Type B pancreatic cell (in vitro differentiated cells): ENCODE results near the gene LHFPL3. TPM values are rescaled to one million over a fixed set of nuclear protein-coding genes. Genes with fewer than 3 reads are reported as not detected.

Source experiments
- DNase-seq: peaks from one replicate; pipeline ENCODE4 v3.0.0; 2021; ENCODE audit warnings: mixed read lengths; ENCODE audit not compliant: unreplicated experiment; ENCODE audit errors: extremely low spot score
- H3K27ac Mint-ChIP-seq: 2 replicates; pipeline ENCODE4 v1.8.0; 2021; ENCODE audit warnings: mild to moderate bottlenecking, mixed read lengths
- H3K27me3 Mint-ChIP-seq: 2 replicates; pipeline ENCODE4 v1.8.0; 2021; ENCODE audit warnings: mixed read lengths
- H3K36me3 Mint-ChIP-seq: 2 replicates; pipeline ENCODE4 v1.8.0; 2021; ENCODE audit warnings: mixed read lengths
- H3K4me1 Mint-ChIP-seq: one replicate; pipeline ENCODE4 v1.8.0; 2021; ENCODE audit warnings: mixed read lengths; ENCODE audit not compliant: unreplicated experiment
- H3K4me3 Mint-ChIP-seq: 2 replicates; pipeline ENCODE4 v1.8.0; 2021; ENCODE audit warnings: mild to moderate bottlenecking, mixed read lengths
- H3K9me3 Mint-ChIP-seq: 2 replicates; pipeline ENCODE4 v1.8.0; 2021; ENCODE audit warnings: mixed read lengths
- CTCF ChIP-seq: fragments of 200-600 bp; sonication (generic); conservative IDR thresholded peaks from 2 replicates; pipeline ENCODE4 v1.5.0; 2021; ENCODE audit warnings: antibody characterized with exemption, mild to moderate bottlenecking
- total RNA-seq: library from RNA; stranded (reverse); gene quantifications from 2 replicates; pipeline ENCODE4 v1.2.1, GENCODE V29; 2021; ENCODE audit warnings: low replicate concordance

LHFPL3 gene
- total RNA-seq, 1 donor from 2014 or later = 0.31 TPM

DNA sequence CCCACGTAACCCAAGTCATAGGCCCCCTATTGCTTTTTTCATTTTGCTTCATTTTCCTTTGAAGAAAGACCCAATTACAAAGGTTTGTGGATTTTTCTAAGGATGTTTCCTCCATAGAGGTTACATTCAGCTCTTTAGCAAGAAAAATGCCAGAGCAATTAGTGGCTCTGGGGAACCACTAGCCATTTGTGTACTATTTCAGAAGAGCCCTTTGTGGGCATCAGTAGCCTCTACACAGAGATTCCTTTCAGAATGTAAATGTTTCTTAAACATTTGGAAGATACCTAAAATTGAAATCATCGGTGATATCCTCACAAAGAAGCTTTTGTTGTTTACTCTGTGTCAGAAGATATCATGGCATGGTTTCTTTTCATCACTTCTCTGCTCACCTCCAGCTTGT, 394.6 kb downstream of the LHFPL3 start:
- peaks cover under 1% of the 10 kb centered on the region for H3K27me3 Mint-ChIP-seq
- H3K4me1 Mint-ChIP-seq = no peaks in the 10 kb centered on the region
- TF ChIP-seq CTCF = no peak
- H3K27ac Mint-ChIP-seq = no peak overlapping the region
- DNase-seq = no peak
- H3K4me3 Mint-ChIP-seq = no peak overlapping the region
- no peaks in the 10 kb centered on the region for H3K9me3 Mint-ChIP-seq
- no peaks in the 10 kb centered on the region for H3K36me3 Mint-ChIP-seq

DNA sequence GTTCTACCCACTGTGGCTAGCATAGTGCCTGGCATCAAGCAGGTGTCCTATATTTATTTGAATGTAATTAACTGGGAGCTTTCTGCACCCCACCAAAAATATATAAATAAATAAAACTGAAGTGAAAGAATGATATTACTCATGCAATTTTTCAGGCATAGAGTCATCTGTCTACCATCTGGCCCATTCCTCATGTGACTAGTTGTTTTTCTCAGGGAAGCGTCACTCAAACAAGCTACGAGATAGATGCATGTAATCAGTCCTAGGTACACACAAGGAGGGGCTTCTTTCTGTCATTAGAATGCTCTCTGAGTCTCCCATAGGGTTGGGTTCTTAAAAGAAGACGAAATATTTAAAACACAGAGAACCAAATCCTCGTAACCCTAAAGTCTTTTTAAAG, 430.1 kb downstream of the LHFPL3 start:
- TF ChIP-seq CTCF = no peak
- no peak for DNase-seq
- Mint-ChIP-seq H3K9me3 (no peaks in the 10 kb centered on the region), H3K27ac (no peak overlapping the region), H3K4me3 (no peak overlapping the region), H3K36me3 (no peaks in the 10 kb centered on the region), H3K27me3 (peaks cover 27% of the 10 kb centered on the region), H3K4me1 (no peaks in the 10 kb centered on the region)

DNA sequence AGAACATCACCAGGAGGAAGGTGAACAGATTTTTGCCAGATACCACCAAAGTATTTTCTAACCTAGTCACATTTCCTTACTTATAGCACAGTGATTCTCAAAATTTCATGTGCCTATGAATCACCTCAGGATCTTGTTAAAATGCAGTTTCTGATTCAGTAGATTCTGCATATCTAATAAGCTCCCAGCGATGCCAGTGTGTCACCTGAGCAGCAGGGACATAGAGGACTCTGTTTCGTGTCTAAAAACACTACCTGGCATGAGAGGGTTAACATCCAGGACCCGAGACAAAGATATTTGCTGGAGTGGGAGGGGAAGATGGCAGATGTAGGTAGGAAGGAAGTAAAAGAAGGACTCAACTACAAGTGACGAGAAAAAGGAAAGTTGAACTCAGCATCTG, 433.5 kb downstream of the LHFPL3 start:
- TF ChIP-seq CTCF = no peak
- no peak for DNase-seq
- H3K27ac Mint-ChIP-seq = no peak overlapping the region
- H3K27me3 Mint-ChIP-seq = peaks cover 39% of the 10 kb centered on the region
- H3K4me1 Mint-ChIP-seq = no peaks in the 10 kb centered on the region
- no peaks in the 10 kb centered on the region for H3K9me3 Mint-ChIP-seq
- no peak overlapping the region for H3K4me3 Mint-ChIP-seq
- H3K36me3 Mint-ChIP-seq = no peaks in the 10 kb centered on the region

GRCh38 chr7:104767113-104767512, 438.7 kb downstream of the LHFPL3 start:
- peaks cover 53% of the 10 kb centered on the region for H3K27me3 Mint-ChIP-seq
- H3K4me3 Mint-ChIP-seq = no peak overlapping the region
- H3K36me3 Mint-ChIP-seq = no peaks in the 10 kb centered on the region
- no peak for DNase-seq
- no peak overlapping the region for H3K27ac Mint-ChIP-seq
- no peak for TF ChIP-seq CTCF
- no peaks in the 10 kb centered on the region for H3K4me1 Mint-ChIP-seq
- H3K9me3 Mint-ChIP-seq = no peaks in the 10 kb centered on the region

DNA sequence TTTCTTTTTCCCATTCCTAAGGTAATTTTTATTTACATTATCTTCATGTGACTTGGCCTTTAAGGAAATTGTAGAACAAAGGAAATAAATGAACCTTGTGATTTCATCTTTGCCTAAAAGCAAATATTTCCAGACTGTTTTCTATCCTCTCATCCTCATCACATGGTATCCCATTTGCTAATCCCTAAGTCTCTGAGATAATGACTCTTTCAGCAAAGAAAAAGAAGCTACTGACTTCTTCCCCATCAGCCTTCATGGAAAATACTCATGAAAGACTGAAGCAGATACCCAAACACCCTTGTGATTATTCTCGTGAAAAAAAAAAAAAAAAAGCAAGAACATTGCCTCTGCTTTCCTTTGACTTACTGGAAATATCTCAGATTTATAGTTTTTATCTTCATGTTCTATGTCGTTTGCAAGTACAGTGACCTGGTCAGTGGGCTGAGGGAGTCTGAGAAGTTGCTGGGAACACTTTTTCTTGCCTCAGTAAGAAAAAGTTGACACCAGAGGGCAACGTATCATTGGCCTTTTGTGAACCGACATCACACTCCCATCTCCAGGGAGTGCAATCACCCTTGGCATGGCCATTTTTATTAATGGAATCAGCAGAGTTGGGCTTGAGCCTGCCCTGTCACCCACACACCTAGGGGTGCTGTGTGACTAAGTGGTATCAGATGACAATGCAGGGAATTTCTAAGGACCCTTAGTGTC, 439.6 kb downstream of the LHFPL3 start:
- TF ChIP-seq CTCF = no peak
- H3K4me3 Mint-ChIP-seq = no peak overlapping the region
- no peak for DNase-seq
- no peak overlapping the region for H3K27ac Mint-ChIP-seq
- peaks cover 57% of the 10 kb centered on the region for H3K27me3 Mint-ChIP-seq
- H3K9me3 Mint-ChIP-seq = no peaks in the 10 kb centered on the region
- H3K4me1 Mint-ChIP-seq = no peaks in the 10 kb centered on the region
- no peaks in the 10 kb centered on the region for H3K36me3 Mint-ChIP-seq
